NCI-H2029 treated with DMSO at 0.1 percent for 48 hours (cell line): Measurements from ENCODE around the gene EMID1.
"Not testable (repeated sequence)": the region's sequence is repeated elsewhere in the genome, so short reads cannot be mapped to it uniquely, and the experiment has no call there.

Source experiments
- DNase-seq: peaks from one replicate; lab custom pipeline; 2025; lab: John Stamatoyannopoulos, UW

EMID1 gene

DNA sequence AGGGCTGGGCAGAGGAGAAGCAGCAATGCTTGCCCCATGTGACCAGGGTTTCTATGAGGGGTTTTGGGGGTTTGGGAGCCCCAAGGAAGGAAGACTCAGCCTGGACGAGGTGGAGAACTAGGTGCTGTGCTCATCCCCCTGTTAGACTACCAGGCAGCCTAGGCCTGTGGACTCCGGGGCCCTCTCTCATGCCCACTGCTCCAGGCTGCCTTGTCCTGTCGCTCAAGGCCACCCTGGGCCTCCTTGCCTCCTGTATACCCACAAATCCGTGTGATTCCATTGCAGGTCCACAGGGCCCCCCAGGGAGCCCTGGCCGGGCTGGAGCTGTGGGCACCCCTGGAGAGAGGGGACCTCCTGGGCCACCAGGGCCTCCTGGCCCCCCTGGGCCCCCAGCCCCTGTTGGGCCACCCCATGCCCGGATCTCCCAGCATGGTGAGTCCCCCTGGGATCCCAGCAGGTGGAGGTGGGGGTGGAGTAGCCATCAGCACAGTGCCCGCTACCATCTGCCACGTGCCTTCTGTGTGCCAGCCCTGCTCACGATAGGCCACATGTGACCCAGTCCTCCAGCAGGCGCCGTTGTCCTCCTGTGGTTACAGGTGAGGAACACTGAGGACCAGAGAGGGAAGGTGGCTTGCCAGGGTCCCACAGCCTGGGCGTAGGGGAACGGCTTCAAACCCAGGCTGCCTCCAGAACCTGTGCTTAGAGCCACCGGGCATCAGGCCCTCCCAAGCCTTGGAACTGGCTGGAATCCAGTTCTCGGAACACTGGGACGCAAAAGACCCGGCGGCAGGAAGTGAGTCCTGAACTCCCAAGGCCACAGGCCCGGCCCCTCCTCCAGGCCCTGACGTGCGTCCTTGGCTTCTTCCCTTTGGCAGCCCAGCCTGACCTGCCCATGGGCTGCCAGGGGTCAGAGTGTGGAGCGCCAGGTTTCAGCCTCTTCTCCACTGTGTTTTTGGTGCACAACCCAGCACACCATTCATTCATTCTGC lies 26.6 kb downstream of the EMID1 start:
- no peak for DNase-seq

DNA sequence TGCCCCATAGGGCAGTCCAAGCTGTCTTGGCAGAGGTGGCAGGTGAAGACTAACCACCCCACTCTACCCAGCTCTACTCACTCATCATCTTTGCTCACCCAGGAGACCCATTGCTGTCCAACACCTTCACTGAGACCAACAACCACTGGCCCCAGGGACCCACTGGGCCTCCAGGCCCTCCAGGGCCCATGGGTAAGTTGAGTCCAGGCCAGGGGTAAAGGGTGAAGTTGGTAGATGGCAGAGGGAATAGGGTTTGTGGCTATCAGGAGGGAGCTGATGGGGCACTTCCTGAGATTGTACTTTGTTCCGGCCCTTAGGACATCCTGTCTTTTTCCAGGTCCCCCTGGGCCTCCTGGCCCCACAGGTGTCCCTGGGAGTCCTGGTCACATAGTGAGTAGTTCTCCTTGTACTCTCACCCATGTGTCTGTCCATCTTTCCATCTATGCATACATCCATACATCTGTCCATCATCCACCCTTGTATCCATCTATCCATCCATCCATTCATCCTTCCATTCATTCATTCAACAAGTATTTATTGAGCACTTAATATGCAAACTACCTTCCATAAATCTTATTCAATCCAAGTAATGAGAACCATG lies 27.7 kb downstream of the EMID1 start:
- no peak for DNase-seq

DNA sequence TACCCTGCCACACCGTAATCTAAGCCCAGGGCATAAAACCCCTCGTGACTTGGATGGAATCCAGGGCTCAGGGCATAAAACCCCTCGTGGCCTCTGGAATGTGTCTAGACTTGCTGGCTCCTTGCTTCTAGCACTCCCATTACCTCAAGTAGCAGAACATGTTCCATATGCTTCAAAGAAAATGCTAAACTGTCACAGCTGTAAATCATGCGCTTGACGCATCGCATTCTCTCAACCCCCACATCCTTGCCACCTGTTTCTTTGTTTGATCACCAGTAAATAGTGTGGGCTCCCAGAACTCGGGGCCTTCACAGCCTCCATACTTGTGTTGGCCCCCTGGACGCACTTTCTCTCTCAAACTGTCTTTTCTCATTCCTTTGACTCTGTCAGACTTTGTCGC lies 34.8 kb downstream of the EMID1 start:
- not testable (repeated sequence) for DNase-seq

- DNase-seq, result no peak
Measured at GRCh38 chr22:29243874-29244446, 38.3 kb downstream of the EMID1 start.

GRCh38 chr22:29244785-29245625 lies 39.3 kb downstream of the EMID1 start:
- no peak for DNase-seq

DNA sequence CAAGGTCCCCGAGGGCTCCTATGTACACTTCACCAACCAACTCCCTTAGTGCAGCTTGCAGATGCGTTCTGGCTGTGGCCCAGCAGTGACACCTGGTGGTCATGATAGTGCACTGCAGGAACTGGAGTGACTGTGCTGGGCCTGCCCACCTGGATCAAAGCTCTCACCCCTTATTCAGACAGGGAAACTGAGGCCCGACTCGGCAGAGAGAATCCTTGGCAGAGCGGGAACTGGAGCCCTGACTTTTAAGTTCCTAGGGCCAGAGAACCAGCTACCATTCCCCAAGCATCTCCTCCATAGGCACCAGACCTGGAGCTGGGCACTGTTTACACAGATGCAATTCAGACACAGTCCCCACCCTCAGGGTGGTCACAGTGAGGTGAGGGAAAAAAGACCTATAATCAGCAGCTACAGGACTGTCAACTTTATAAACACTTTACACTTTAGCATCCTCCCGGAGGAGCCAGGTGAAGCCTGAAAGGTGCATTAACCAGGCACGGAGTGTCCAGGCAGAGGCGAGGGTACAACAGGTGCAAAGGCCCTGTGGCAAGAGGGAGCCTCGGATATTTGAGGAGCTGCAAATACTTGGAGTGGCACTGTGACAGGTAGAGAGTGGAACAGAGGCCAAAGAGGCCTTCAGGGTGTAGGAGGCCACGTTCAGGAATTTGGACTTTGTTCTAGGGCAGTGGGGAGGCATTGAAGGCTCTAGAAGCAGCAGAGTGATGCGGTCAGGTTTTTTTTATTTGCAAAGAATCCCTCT lies 40.1 kb downstream of the EMID1 start:
- DNase-seq, result no peak

GRCh38 chr22:29247891-29248290 lies 42.2 kb downstream of the EMID1 start:
- DNase-seq, result not testable (repeated sequence)

DNA sequence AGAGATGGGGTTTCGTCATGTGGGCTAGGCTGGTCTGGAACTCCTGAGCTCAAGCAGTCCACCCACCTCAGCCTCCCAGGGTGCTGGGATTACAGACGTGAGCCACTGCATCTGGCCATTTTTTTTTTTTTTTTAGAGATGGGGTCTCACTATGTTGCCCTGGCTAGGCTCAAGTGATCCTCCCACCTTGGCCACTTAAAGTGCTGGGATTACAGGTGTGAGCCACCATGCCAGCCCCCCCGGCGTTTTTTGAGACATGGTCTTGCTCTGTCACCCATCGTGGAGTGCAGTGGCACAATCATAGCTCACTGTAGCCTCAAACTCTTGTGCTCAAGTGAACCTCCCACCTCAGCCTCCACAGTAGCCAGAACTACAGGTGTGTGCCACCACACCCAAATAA lies 45.6 kb downstream of the EMID1 start:
- no peak for DNase-seq

- no peak for DNase-seq
Measured at GRCh38 chr22:29251981-29252911, 46.5 kb downstream of the EMID1 start.

- no peak for DNase-seq
Measured at GRCh38 chr22:29253561-29254285, 48.0 kb downstream of the EMID1 start.

DNA sequence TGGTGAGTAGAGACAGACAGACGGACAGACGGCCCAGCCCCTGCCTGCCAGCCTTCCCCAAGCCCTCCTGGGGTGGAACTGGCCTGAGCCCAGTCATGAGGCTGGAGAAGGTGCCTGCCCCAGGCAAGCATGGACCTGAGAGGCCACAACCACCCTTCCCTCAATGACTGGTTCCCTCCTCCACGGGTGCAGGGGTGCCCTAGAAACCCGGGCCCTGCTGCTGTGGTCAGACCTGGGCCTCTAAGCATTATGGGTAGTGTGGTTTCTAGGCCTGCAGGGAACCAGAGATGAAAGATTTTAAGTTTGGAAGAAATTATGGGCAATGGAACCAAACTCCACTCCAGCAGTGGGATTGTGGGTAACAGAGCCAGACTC lies 48.6 kb downstream of the EMID1 start:
- DNase-seq, result no peak

DNA sequence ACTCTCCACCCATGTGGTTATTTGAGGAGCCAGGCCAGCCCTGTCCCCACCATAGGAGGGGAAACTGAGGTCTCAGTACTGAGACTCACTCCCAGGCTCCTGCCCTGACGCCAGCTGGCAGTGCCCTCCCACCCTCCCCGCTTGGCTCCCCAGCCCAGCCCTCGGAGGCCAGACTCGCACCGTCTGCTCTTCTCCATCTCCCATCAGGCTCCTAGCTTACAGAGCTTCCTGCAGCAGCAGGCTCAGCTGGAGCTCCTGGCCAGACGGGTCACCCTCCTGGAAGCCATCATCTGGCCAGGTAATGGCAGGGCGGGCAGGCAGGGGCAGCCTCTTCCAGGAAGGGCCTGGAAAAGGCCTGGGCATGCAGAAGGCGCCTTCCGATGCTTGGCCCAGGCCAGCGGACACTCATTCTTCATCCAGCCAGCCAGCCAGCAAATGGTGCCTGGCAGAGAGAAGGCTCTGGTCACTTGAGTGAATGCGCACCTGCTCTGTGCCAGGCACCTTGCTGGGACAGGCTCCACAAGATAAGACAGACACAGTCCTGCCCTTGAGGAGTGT lies 49.4 kb downstream of the EMID1 start:
- DNase-seq, result no peak

DNA sequence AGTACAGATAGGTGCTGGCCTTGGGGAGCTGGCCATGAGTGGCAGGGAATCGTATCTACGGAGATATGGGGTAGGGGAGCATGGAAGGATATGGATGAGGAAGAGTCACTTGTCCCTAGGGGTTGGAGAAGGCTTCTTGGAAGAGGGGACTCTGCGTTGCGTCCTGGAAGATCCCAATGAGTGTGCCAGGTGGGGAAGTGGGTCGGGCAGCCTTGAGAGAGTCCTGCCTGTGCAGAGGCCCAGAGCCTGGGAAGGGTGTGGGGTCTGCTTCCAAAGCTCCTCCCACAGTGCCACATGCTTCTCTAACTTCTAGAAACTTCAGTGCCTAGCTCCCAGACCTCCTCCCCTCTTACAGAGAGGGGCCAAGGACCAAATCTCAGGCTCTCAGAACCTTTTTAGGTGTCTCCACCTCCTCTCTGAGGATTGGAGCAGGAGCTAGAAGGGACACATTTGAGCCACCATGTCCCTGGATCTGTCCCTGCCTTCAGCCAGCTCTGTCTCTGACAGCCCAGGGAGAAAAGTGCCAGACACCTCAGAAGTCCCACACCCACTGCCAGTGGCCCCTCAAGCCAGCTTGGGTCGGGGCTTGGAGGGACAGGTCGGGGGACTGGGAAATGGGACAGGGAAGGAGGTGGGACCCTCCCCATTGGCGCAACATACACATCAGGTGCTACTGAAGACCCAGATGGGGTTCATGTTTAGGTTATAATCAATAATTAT lies 51.1 kb downstream of the EMID1 start:
- no peak for DNase-seq

DNA sequence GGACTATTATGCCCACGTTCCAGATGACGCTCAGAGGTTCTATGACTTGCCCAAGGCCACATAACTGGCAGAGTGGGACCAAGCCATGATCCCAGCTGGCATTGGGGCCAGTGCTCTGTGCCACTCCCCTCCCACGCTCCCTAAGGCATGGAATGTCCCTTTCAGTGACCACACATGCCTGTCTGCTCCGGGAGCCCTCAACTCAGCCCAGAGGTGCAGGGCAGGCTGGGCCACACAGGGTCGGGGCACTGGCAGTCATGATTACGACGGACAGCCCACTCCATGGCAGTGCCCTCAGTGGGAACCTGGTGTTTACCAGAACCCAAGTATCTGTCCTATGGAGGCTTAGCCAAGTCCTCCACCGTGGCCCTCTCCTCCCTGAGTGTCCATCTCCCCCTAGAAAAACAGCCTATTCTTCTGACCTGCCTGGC lies 52.1 kb downstream of the EMID1 start:
- DNase-seq, result no peak

DNA sequence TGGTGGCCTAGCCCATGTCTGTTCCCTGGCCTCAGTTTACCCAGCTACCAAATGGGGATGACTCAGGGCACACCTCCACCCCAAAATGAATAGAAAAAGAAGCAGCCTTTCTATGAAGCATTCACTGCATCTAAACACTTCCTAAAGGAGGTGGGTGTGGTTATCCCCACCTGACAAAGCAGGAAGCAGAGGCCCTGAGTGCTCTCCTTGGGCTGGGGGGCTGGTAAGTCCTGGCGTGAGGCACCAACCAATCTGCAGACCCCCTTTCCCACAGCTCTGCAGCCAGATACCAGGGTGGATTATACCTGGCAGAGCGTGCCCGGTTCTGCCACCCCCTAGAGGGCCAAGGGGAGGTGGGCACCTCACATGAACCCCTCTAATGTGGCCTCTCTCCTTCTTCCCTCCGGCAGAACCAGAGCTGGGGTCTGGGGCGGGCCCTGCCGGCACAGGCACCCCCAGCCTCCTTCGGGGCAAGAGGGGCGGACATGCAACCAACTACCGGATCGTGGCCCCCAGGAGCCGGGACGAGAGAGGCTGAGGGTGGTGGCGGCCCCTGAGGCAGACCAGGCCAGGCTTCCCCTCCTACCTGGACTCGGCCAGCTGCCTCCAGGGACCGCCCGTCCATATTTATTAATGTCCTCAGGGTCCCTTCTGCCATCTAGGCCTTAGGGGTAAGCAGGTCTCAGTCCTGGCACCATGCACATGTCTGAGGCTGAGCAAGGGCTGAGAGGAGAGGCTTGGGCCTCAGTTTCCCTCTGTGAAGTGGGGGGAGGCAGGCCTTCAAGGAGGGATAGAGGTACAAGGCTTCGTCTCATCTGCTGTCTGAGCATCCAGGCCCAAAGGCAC lies 52.9 kb downstream of the EMID1 start:
- DNase-seq, result no peak

- no peak for DNase-seq
Measured at GRCh38 chr22:29259253-29259899, 53.7 kb downstream of the EMID1 start.

GRCh38 chr22:29260031-29260560 lies 54.4 kb downstream of the EMID1 start:
- no peak for DNase-seq
